ENCODE measurements around the gene FRAT1. TPM values are rescaled to one million over a fixed set of nuclear protein-coding genes. Genes with fewer than 3 reads are reported as not detected.

Gene FRAT1
- total RNA-seq, 1 experiment from 2014 or later = 1.7 TPM

DNA sequence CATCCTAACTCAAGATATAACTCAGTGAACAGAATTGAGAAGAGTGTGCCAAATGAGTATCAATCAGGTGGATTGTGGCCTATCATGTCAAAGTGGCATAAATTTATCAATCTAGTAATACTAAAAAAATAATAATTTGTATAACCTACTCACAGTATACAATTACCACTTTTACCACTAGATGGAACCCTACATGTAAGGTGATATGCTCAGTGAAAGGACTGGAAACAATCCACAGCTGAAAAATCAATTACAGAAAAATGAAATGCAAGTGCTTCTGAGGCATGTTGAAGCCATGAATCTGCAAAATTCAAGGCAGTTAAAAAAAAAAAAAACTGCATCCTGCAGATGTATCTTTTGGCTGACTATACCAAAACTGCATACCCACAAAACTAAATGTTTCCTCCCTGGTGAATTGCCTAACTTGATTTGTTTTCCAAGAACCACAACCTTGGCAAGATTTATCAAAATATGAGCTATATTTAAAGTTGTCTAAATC lies 40.5 kb upstream of the FRAT1 start:
- intact Hi-C loops (cut with micrococcal nuclease) = loop anchor here (2.0 kb wide), 1 partner anchor 76 kb away; no protein-coding TSS in a partner anchor
- no TSS peak for BruUV-seq (replicated peaks)
- CTCF ChIA-PET = interaction anchor here (0.7 to 1.6 kb wide), 14 partner anchors 8 to 253 kb away, joined by 3 to 15 read pairs (median 4); partner anchors contain the start of genes ARHGAP19 and RRP12
- DNase-seq (ENCODE audit: low read depth, low spot score) = peak; percentile 33
- H3K9ac ChIP-seq (ENCODE audit: low read length) = no peak overlapping the region
- H2AFZ ChIP-seq (ENCODE audit: low read depth, low read length, poor library complexity, severe bottlenecking) = no peak overlapping the region
- H3K79me2 ChIP-seq (ENCODE audit: insufficient read depth, low read length) = peaks cover 46% of the 10 kb centered on the region
- no peak overlapping the region for H3K4me2 ChIP-seq (ENCODE audit: low read length)
- H3K4me3 ChIP-seq (replicated peaks in 1 of 2; ENCODE audit: low read depth in 1 of 2, low read length in 2 of 2) = no peak overlapping the region
- no peaks in the 10 kb centered on the region for H3K9me3 ChIP-seq (ENCODE audit: control insufficient read depth in 1 of 2, insufficient read depth in 1 of 2, low read depth in 1 of 2, low read length in 2 of 2)
- H3K27me3 ChIP-seq (ENCODE audit: insufficient read depth, low read length) = no peaks in the 10 kb centered on the region
- no peaks in the 10 kb centered on the region for H3K9me2 ChIP-seq (ENCODE audit: insufficient read depth)
- POLR2A ChIA-PET = interaction anchor here (1.2 to 1.3 kb wide), 2 partner anchors 12 to 52 kb away, joined by 3 read pairs; no protein-coding TSS in a partner anchor
- RAD21 ChIA-PET (ENCODE audit: low non-redundant PET in 1 of 2, low total read pairs in 2 of 2, uncharacterized antibody in 2 of 2, unreplicated experiment in 2 of 2) = interaction anchor here in 1 of 2 experiments (1.3 kb wide), 1 partner anchor 66 kb away, joined by 3 read pairs; no protein-coding TSS in a partner anchor
- H3K27ac ChIP-seq (ENCODE audit: low read depth, low read length) = no peak overlapping the region; the same call in 1 of the 2 replicates
- no peaks in the 10 kb centered on the region for H3K36me3 ChIP-seq (ENCODE audit: control insufficient read depth in 1 of 2, insufficient read depth in 2 of 2, low read length in 2 of 2)
- TF ChIP-seq, protein P1, sequence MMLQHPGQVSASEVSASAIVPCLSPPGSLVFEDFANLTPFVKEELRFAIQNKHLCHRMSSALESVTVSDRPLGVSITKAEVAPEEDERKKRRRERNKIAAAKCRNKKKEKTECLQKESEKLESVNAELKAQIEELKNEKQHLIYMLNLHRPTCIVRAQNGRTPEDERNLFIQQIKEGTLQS (IDR thresholded peaks at IDR 0.05) = no peak
- TF ChIP-seq RAD21 (IDR thresholded peaks at IDR 0.05; ENCODE audit: low read depth) = peak; percentile 71
- 0 out of 2 replicates have a peak, but pooled peaks have one; percentile 11 for TF ChIP-seq CEBPB (IDR thresholded peaks at IDR 0.05; ENCODE audit: low read depth)
- peak; percentile 54 to 57 (median 56); a peak in 5 of 6 replicates for TF ChIP-seq CTCF (IDR thresholded peaks at IDR 0.05 in 2 of 3, conservative IDR thresholded peaks at IDR 0.05 in 1 of 3; ENCODE audit: borderline replicate concordance in 1 of 3, insufficient read depth in 1 of 3, low read depth in 2 of 3, low read length in 2 of 3)
- ATAC-seq = peak; percentile 84
- no peaks in the 10 kb centered on the region for H4K20me1 ChIP-seq (ENCODE audit: insufficient read depth)
- peaks cover 5 to 12% of the 10 kb centered on the region in 2 experiments; a peak in 2 of 4 replicates for H3K4me1 ChIP-seq (ENCODE audit: control insufficient read depth in 1 of 2, insufficient read depth in 2 of 2, low read length in 2 of 2)

Data from HCT116 (cell line).